HCT116 (cell line): Measurements from ENCODE around the gene DENND5A.

Experiments
- ATF3 ChIP-seq: IDR thresholded peaks from 2 replicates; pipeline ENCODE4 v1.6.1; 2012
- CTCF ChIP-seq, 3 experiments: fragments of 200-600 bp in 1 of 3; sonication (generic) in 1 of 3; IDR thresholded peaks in 2 of 3; conservative IDR thresholded peaks in 1 of 3; 2 replicates each; pipeline ENCODE4 v1.5.1; 2012 to 2017; ENCODE audit warnings: low read depth in 2 of 3, low read length in 2 of 3, antibody characterized with exemption in 1 of 3, borderline replicate concordance in 1 of 3, control low read depth in 1 of 3, mild to moderate bottlenecking in 1 of 3, mixed read lengths in 1 of 3, mixed run types in 1 of 3, moderate library complexity in 1 of 3; ENCODE audit not compliant: insufficient read depth in 1 of 3
- EGR1 ChIP-seq: IDR thresholded peaks from 2 replicates; pipeline ENCODE4 v1.6.1; 2012; ENCODE audit warnings: low read depth
- EZH2 ChIP-seq: fragments of 200-600 bp; sonication (generic); IDR thresholded peaks from 2 replicates; pipeline ENCODE4 v1.6.1; 2017; ENCODE audit warnings: antibody characterized with exemption, mixed run types
- FOSL1 ChIP-seq: IDR thresholded peaks from 2 replicates; pipeline ENCODE4 v1.6.1; 2012; ENCODE audit warnings: low read depth
- MAX ChIP-seq: IDR thresholded peaks from 2 replicates; pipeline ENCODE4 v1.6.1; 2012
- POLR2A ChIP-seq: IDR thresholded peaks from 2 replicates; pipeline ENCODE4 v1.7.0; 2011; ENCODE audit warnings: borderline replicate concordance; ENCODE audit not compliant: insufficient read depth, insufficient read length; ENCODE audit errors: extremely low read depth
- POLR2AphosphoS5 ChIP-seq: IDR thresholded peaks from 2 replicates; pipeline ENCODE4 v1.6.1; 2011; ENCODE audit warnings: mild to moderate bottlenecking, low read depth, low read length, moderate library complexity
- REST ChIP-seq: IDR thresholded peaks from 2 replicates; pipeline ENCODE4 v1.6.1; 2012; ENCODE audit warnings: low read depth
- SIN3A ChIP-seq: IDR thresholded peaks from 2 replicates; pipeline ENCODE4 v1.6.1; 2012; ENCODE audit warnings: low read depth
- TCF7L2 ChIP-seq: IDR thresholded peaks from 2 replicates; pipeline ENCODE4 v1.7.0; 2011; ENCODE audit warnings: borderline replicate concordance, inconsistent platforms; ENCODE audit not compliant: insufficient read depth, insufficient read length; ENCODE audit errors: extremely low read depth
- ZBTB33 ChIP-seq: IDR thresholded peaks from 2 replicates; pipeline ENCODE4 v1.6.1; 2011; ENCODE audit warnings: mild to moderate bottlenecking, low read length, moderate library complexity; ENCODE audit not compliant: insufficient replicate concordance; ENCODE audit errors: extremely low read depth

GRCh38 chr11:9200471-9200870, 64.7 kb downstream of the DENND5A start:
- TF ChIP-seq CTCF (IDR thresholded peaks at IDR 0.05 in 2 of 3, conservative IDR thresholded peaks at IDR 0.05 in 1 of 3; ENCODE audit: borderline replicate concordance in 1 of 3, insufficient read depth in 1 of 3, low read depth in 2 of 3, low read length in 2 of 3): no peak
- TF ChIP-seq REST: no peak
- no peak for TF ChIP-seq SIN3A
- no peak for TF ChIP-seq EZH2
- TF ChIP-seq FOSL1: no peak
- TF ChIP-seq MAX: no peak
- no peak for TF ChIP-seq ATF3
- TF ChIP-seq TCF7L2: no peak
- no peak for TF ChIP-seq POLR2A
- no peak for TF ChIP-seq ZBTB33
- TF ChIP-seq EGR1: no peak
- no peak for TF ChIP-seq POLR2AphosphoS5
